Vagina (tissue), 2 donors: Measurements from ENCODE around the gene CHI3L1. TPM values are rescaled to one million over a fixed set of nuclear protein-coding genes. Genes with fewer than 3 reads are reported as not detected.

ENCODE experiments used
- DNase-seq, 2 donors: peaks; one replicate each; pipeline ENCODE4 v3.0.0-alpha.2; 2017; ENCODE audit errors: extremely low spot score in 2 of 2
- H3K27ac ChIP-seq: fragments of 200-600 bp; sonication (generic); one replicate; pipeline ENCODE4 v1.5.1; 2019
- H3K27me3 ChIP-seq: fragments of 200-600 bp; sonication (generic); one replicate; pipeline ENCODE4 v1.5.1; 2019
- H3K36me3 ChIP-seq, 2 donors: fragments of 200-600 bp; sonication (generic); one replicate each; pipeline ENCODE4 v1.5.1; 2017 to 2019
- H3K4me1 ChIP-seq: fragments of 200-600 bp; sonication (generic); one replicate; pipeline ENCODE4 v1.5.1; 2019
- H3K4me3 ChIP-seq, 2 donors: fragments of 200-600 bp; sonication (generic); 1 replicate in 1 of 2; 2 replicates in 1 of 2; pipeline ENCODE4 v1.5.1; 2016 to 2019
- H3K9me3 ChIP-seq: fragments of 200-600 bp; sonication (generic); one replicate; pipeline ENCODE4 v1.5.1; 2019
- CTCF ChIP-seq, 3 experiments: fragments of 450-650 bp in 2 of 3; fragments of 200-600 bp in 1 of 3; sonication (generic) in 1 of 3; IDR thresholded peaks; one replicate each; pipeline ENCODE4 v1.5.1; 2017 to 2019; ENCODE audit warnings: antibody characterized with exemption in 3 of 3, mild to moderate bottlenecking in 2 of 3, moderate library complexity in 2 of 3
- POLR2A ChIP-seq, 2 donors: fragments of 450-650 bp; IDR thresholded peaks; one replicate each; pipeline ENCODE4 v1.6.1; 2017; ENCODE audit warnings: antibody characterized with exemption in 2 of 2, mild to moderate bottlenecking in 2 of 2, moderate library complexity in 2 of 2
- POLR2AphosphoS5 ChIP-seq, 2 donors: sonication (generic); formaldehyde crosslinking; IDR thresholded peaks; one replicate each; pipeline ENCODE4 v1.9.0; 2017; ENCODE audit warnings: antibody characterized with exemption in 2 of 2, mild to moderate bottlenecking in 2 of 2, low read depth in 1 of 2; ENCODE audit not compliant: insufficient read depth in 1 of 2
- intact Hi-C: fragments of 100-400 bp; cut with DNase I; formaldehyde crosslinking; loops from one replicate; pipeline ENCODE4 v1.15.1; 2023
- total RNA-seq: library from RNA; depleted of rRNA; stranded (reverse); fragments of >200 nt; gene quantifications from one replicate; pipeline ENCODE4 v1.2.3, GENCODE V29; 2016

Gene CHI3L1
- total RNA-seq, 1 donor from 2014 or later, result 51.3 TPM

- TF ChIP-seq POLR2A (IDR thresholded peaks at IDR 0.05), result no peak
- no peak for TF ChIP-seq CTCF (IDR thresholded peaks at IDR 0.05)
- TF ChIP-seq POLR2AphosphoS5 (IDR thresholded peaks at IDR 0.05; ENCODE audit: insufficient read depth in 1 of 2, low read depth in 1 of 2), result no peak
- no peaks in the 10 kb centered on the region for H3K27me3 ChIP-seq
Observed at GRCh38 chr1:203174324-203174985, 12.0 kb downstream of the CHI3L1 start.

DNA sequence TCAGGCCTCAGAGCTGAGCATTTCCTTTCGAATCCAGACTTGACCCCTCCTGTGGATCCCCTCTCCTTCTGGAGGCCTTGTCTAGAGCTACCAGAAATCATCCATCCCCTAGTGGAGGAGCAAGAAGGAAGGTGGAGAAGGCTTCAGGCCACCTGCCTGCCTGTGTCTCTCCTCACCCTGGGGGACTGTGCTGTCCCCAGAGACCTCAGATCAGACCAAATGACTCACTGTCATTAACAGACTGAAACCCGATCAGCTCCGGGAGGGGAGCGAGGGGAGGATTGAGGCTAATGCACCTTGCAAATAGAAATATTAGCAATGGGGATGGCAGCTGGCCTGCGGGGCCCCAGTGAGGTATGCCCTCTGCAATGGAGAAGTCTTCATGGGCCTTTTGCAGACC lies 12.9 kb downstream of the CHI3L1 start:
- Histone ChIP-seq H3K4me3 (no peak overlapping the region), H3K9me3 (no peaks in the 10 kb centered on the region), H3K36me3 (no peaks in the 10 kb centered on the region), H3K4me1 (peaks cover 28% of the 10 kb centered on the region), H3K27me3 (no peaks in the 10 kb centered on the region), H3K27ac (no peak overlapping the region)
- DNase-seq, result no peak
- TF ChIP-seq POLR2AphosphoS5 (IDR thresholded peaks at IDR 0.05; ENCODE audit: insufficient read depth in 1 of 2, low read depth in 1 of 2), result no peak
- no peak for TF ChIP-seq POLR2A (IDR thresholded peaks at IDR 0.05)
- TF ChIP-seq CTCF (IDR thresholded peaks at IDR 0.05), result no peak
- intact Hi-C loops, result no loop called here

More at GRCh38 chr1:203174324-203174985, 12.0 kb downstream of the CHI3L1 start:
- Histone ChIP-seq H3K9me3 (no peaks in the 10 kb centered on the region), H3K4me3 (no peak overlapping the region), H3K36me3 (no peaks in the 10 kb centered on the region), H3K27ac (no peak overlapping the region), H3K4me1 (peaks cover 28% of the 10 kb centered on the region)
- intact Hi-C loops, result no loop called here
- DNase-seq, result no peak

DNA sequence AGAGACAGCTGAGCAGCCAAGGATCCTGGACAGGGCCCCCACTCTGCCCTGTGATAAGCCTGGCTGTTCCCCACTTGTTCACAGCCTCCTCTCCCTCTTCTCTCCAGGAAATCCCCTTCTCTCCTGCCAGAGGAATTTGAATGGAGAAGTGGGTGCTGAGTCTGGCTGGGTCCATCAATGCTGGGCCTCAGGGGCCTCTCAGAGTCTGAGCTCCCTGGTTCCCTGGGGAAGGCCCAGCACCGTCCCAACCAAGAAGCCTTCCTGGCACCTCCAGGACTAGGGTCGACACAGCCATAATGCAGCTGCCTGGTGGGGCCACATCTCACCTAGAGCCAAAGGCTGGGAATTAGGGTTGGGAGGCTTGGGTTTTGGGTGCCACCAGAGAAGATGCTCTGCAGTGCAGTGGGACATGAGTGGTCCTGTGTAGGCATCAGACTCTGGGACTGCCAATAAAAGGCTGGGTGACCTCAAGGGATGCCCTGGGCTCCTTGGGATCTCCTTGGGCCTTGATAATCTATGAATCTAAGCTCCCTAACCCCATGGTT lies 13.4 kb downstream of the CHI3L1 start:
- TF ChIP-seq POLR2AphosphoS5 (IDR thresholded peaks at IDR 0.05; ENCODE audit: insufficient read depth in 1 of 2, low read depth in 1 of 2) (no peak), CTCF (IDR thresholded peaks at IDR 0.05) (no peak), POLR2A (IDR thresholded peaks at IDR 0.05) (no peak)
- intact Hi-C loops, result no loop called here
- H3K27ac ChIP-seq, result no peak overlapping the region

GRCh38 chr1:203172184-203173010 lies 14.1 kb downstream of the CHI3L1 start:
- Histone ChIP-seq H3K4me3 (no peak overlapping the region), H3K4me1 (peaks cover 16% of the 10 kb centered on the region), H3K27me3 (no peaks in the 10 kb centered on the region), H3K36me3 (no peaks in the 10 kb centered on the region), H3K9me3 (no peaks in the 10 kb centered on the region), H3K27ac (no peak overlapping the region)
- no peak for DNase-seq
- intact Hi-C loops, result no loop called here
- TF ChIP-seq CTCF (IDR thresholded peaks at IDR 0.05), result peak in 2 of 3 experiments; percentile 38 to 43
- TF ChIP-seq POLR2A (IDR thresholded peaks at IDR 0.05), result no peak
- TF ChIP-seq POLR2AphosphoS5 (IDR thresholded peaks at IDR 0.05; ENCODE audit: insufficient read depth in 1 of 2, low read depth in 1 of 2), result no peak

More for the DNA sequence above, 13.4 kb downstream of the CHI3L1 start:
- Histone ChIP-seq H3K4me1 (peaks cover 23% of the 10 kb centered on the region), H3K4me3 (no peak overlapping the region), H3K9me3 (no peaks in the 10 kb centered on the region), H3K27me3 (no peaks in the 10 kb centered on the region), H3K36me3 (no peaks in the 10 kb centered on the region)
- no peak for DNase-seq
